ENCODE measurements around the gene NPC1L1. TPM values are rescaled to one million over a fixed set of nuclear protein-coding genes. Genes with fewer than 3 reads are reported as not detected.

NPC1L1 gene
- total RNA-seq, 2 donors from 2014 or later, result 0.52 TPM; not detected in 1

DNA sequence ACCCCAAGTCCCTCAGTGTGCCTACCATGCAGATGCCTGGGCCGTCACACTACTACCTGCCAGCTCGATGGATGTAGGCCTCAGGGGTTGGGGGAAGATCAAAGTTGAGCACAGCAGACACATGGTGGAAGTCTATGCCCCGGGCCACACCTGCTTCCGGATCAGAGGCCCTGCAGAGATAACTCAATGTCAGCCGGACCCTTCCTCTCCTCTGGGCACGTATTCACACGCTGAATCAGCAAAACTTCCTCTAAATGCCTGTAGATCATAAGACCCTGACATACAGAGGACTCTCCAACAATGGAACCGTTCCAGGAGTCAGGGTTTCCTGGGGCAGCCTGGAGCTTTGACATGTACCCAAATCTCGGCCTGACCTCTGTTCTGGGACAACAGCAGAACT lies 28.8 kb upstream of the NPC1L1 start:
- Histone ChIP-seq H3K9me3 (no peaks in the 10 kb centered on the region), H3K4me3 (no peak overlapping the region), H3K27me3 (no peaks in the 10 kb centered on the region), H3K36me3 (replicated peaks in 1 of 2; ENCODE audit: insufficient read depth in 1 of 2, low read depth in 2 of 2) (peaks cover 26 to 45% of the 10 kb centered on the region in 2 donors), H3K4me1 (peaks cover 22% of the 10 kb centered on the region), H3K27ac (no peak overlapping the region)
- intact Hi-C loops (cut with DNase I), result loop anchor here (10.0 kb wide), 1 partner anchor 335 kb away; no protein-coding TSS in a partner anchor
- TF ChIP-seq POLR2A (IDR thresholded peaks at IDR 0.05) (no peak), CTCF (IDR thresholded peaks at IDR 0.05) (no peak)
- ATAC-seq, result no peak
- no peak for DNase-seq
- WGBS, 2 donors, result 90% methylated on average over 6 to 9 of the region's 9 CpGs

GRCh38 chr7:44568771-44569560 lies 27.8 kb upstream of the NPC1L1 start:
- TF ChIP-seq POLR2A (IDR thresholded peaks at IDR 0.05) (no peak), CTCF (IDR thresholded peaks at IDR 0.05) (no peak)
- H3K27me3 ChIP-seq, result no peaks in the 10 kb centered on the region
- DNase-seq, result no peak
- H3K9me3 ChIP-seq, result no peaks in the 10 kb centered on the region
- peaks cover 14% of the 10 kb centered on the region for H3K4me1 ChIP-seq
- no peak overlapping the region for H3K4me3 ChIP-seq
- 89 to 91% methylated on average over 6 to 16 of the region's 17 CpGs for WGBS, 2 donors
- no peak for ATAC-seq
- no peak overlapping the region for H3K27ac ChIP-seq
- peaks cover 26 to 45% of the 10 kb centered on the region in 2 donors for H3K36me3 ChIP-seq (replicated peaks in 1 of 2; ENCODE audit: insufficient read depth in 1 of 2, low read depth in 2 of 2)
- intact Hi-C loops (cut with DNase I), result loop anchor here (10.0 kb wide), 1 partner anchor 334 kb away; no protein-coding TSS in a partner anchor

GRCh38 chr7:44567884-44568283 lies 26.8 kb upstream of the NPC1L1 start:
- Histone ChIP-seq H3K4me3 (no peak overlapping the region), H3K4me1 (peaks cover 10% of the 10 kb centered on the region), H3K9me3 (no peaks in the 10 kb centered on the region), H3K27me3 (no peaks in the 10 kb centered on the region), H3K36me3 (replicated peaks in 1 of 2; ENCODE audit: insufficient read depth in 1 of 2, low read depth in 2 of 2) (peaks cover 26 to 45% of the 10 kb centered on the region in 2 donors), H3K27ac (no peak overlapping the region)
- DNase-seq, result no peak
- intact Hi-C loops (cut with DNase I), result loop anchor here (10.0 kb wide), 1 partner anchor 333 kb away; no protein-coding TSS in a partner anchor
- no peak for TF ChIP-seq POLR2A (IDR thresholded peaks at IDR 0.05)
- 92 to 96% methylated on average over 4 to 6 of the region's 6 CpGs for WGBS, 2 donors
- ATAC-seq, result no peak

GRCh38 chr7:44566680-44567079 lies 25.6 kb upstream of the NPC1L1 start:
- DNase-seq (no peak), ATAC-seq (no peak)
- Histone ChIP-seq H3K4me1 (peaks cover 7% of the 10 kb centered on the region), H3K9me3 (no peaks in the 10 kb centered on the region), H3K27ac (no peak overlapping the region), H3K36me3 (replicated peaks in 1 of 2; ENCODE audit: insufficient read depth in 1 of 2, low read depth in 2 of 2) (peaks cover 26 to 43% of the 10 kb centered on the region in 2 donors), H3K4me3 (no peak overlapping the region), H3K27me3 (no peaks in the 10 kb centered on the region)
- 90 to 91% methylated on average over 5 of the region's 5 CpGs for WGBS, 2 donors
- intact Hi-C loops (cut with DNase I), result loop anchor here (10.0 kb wide), 1 partner anchor 332 kb away; no protein-coding TSS in a partner anchor
- no peak for TF ChIP-seq POLR2A (IDR thresholded peaks at IDR 0.05)
- TF ChIP-seq CTCF (IDR thresholded peaks at IDR 0.05), result no peak

DNA sequence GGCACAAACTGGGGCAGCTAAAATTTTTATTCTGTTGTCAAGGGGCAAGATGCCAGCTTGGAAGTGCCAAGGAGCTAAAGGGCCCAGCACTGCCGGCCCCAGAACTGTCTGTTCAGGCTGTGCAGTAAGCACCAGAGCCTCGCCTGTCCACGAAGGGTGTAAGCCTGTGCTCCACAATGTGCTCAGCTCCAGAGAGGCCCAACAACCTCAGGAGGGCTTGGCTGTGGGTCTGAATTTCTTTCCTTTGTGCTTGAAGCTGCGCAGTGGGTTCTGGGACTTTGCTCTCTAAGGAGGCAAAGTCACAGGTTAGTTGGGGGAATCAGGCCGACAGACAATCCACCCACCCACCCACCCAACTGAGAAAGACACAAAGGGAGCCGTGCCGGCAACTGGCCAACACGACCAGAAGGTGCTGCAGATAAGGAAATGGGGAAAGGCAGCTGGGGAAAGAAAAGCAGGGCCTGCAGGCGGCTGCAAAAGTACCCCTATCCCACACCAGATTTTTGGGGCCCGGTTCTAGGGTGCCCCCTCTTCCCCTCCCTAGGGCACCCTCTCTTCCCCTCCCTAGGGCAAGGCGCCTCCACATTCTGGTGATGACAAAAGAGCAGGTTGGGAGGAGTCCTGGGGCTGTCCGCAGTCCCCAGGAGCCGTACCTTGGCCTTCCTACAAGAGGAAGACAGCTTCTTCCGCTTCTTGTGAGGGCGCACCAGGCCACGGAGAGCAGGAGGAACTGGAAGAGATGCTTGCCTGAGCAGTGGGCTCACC lies 24.8 kb upstream of the NPC1L1 start:
- H3K4me3 ChIP-seq, result no peak overlapping the region
- ATAC-seq, result peak; percentile 49
- WGBS, 2 donors, result 77 to 88% methylated on average over 9 to 16 of the region's 16 CpGs
- no peaks in the 10 kb centered on the region for H3K9me3 ChIP-seq
- no peak for DNase-seq
- peaks cover 7% of the 10 kb centered on the region for H3K4me1 ChIP-seq
- intact Hi-C loops (cut with DNase I), result loop anchor here (10.0 kb wide), 1 partner anchor 331 kb away; no protein-coding TSS in a partner anchor
- H3K27me3 ChIP-seq, result no peaks in the 10 kb centered on the region
- TF ChIP-seq POLR2A (IDR thresholded peaks at IDR 0.05) (no peak), CTCF (IDR thresholded peaks at IDR 0.05) (no peak)
- H3K36me3 ChIP-seq (replicated peaks in 1 of 2; ENCODE audit: insufficient read depth in 1 of 2, low read depth in 2 of 2), result peaks cover 24 to 36% of the 10 kb centered on the region in 2 donors
- no peak overlapping the region for H3K27ac ChIP-seq
